Activated naive CD4-positive, alpha-beta T cell treated with anti-CD3 and anti-CD28 coated beads for 36 hours (primary cell): ENCODE data around the gene SCAMP3. TPM values are rescaled to one million over a fixed set of nuclear protein-coding genes. Genes with fewer than 3 reads are reported as not detected.

Experiments
- CTCF ChIA-PET: fragments of 350-600 bp; sonication (Branson Sonifier 250); formaldehyde crosslinking; loops from one replicate; lab custom pipeline; 2021; ENCODE audit warnings: antibody characterized with exemption; lab: Charles Lee
- DNase-seq: peaks from one replicate; pipeline ENCODE4 v3.0.0-alpha.2; 2020
- H3K27ac Mint-ChIP-seq: one replicate; pipeline ENCODE4 v1.8.0; 2021; ENCODE audit warnings: mild to moderate bottlenecking, mixed read lengths
- H3K27me3 Mint-ChIP-seq: one replicate; pipeline ENCODE4 v1.8.0; 2021; ENCODE audit warnings: low read depth, mixed read lengths
- H3K36me3 Mint-ChIP-seq: one replicate; pipeline ENCODE4 v1.8.0; 2021; ENCODE audit warnings: low read depth, mixed read lengths
- H3K4me1 Mint-ChIP-seq: one replicate; pipeline ENCODE4 v1.8.0; 2021; ENCODE audit warnings: low read depth, mixed read lengths
- H3K4me3 Mint-ChIP-seq: one replicate; pipeline ENCODE4 v1.8.0; 2021; ENCODE audit warnings: mild to moderate bottlenecking, moderate library complexity, mixed read lengths
- H3K9me3 Mint-ChIP-seq: one replicate; pipeline ENCODE4 v1.8.0; 2021; ENCODE audit warnings: mixed read lengths
- intact Hi-C: fragments of 100-400 bp; cut with micrococcal nuclease; formaldehyde crosslinking; loops from one replicate; pipeline ENCODE4 v1.15.1; 2023
- total RNA-seq, 2 experiments: library from RNA; stranded (reverse); gene quantifications; one replicate each; pipeline ENCODE4 v1.2.3, GENCODE V29; 2021

Gene SCAMP3
- total RNA-seq, 2 experiments from 2014 or later: 80.3 to 82.9 TPM

GRCh38 chr1:155263067-155263466, 907 bp upstream of the SCAMP3 start:
- intact Hi-C loops: loop anchor here (5.0 kb wide), 1 partner anchor 599 kb away; no protein-coding TSS in a partner anchor
- H3K27me3 Mint-ChIP-seq: no peaks in the 10 kb centered on the region

GRCh38 chr1:155261493-155261851, 688 bp downstream of the SCAMP3 start:
- intact Hi-C loops: loop anchor here (5.0 kb wide), 1 partner anchor 601 kb away; no protein-coding TSS in a partner anchor

More at GRCh38 chr1:155263067-155263466, 907 bp upstream of the SCAMP3 start:
- Mint-ChIP-seq H3K4me3 (peak overlapping the region; percentile 31), H3K36me3 (peaks cover 58% of the 10 kb centered on the region), H3K4me1 (peaks cover 27% of the 10 kb centered on the region), H3K9me3 (no peaks in the 10 kb centered on the region), H3K27ac (peak overlapping the region; percentile 93)
- CTCF ChIA-PET: interaction anchor here (1.1 to 5.5 kb wide), 2 partner anchors 10 to 12 kb away, joined by 4 to 40 read pairs; partner anchors contain the start of gene CLK2
- DNase-seq: no peak

GRCh38 chr1:155260276-155260675, 1.9 kb downstream of the SCAMP3 start:
- CTCF ChIA-PET: interaction anchor here (1.1 to 4.0 kb wide), 3 partner anchors 10 to 63 kb away, joined by 3 to 64 read pairs (median 3); no protein-coding TSS in a partner anchor
- Mint-ChIP-seq H3K27me3 (no peaks in the 10 kb centered on the region), H3K4me1 (peaks cover 32% of the 10 kb centered on the region), H3K36me3 (peaks cover 51% of the 10 kb centered on the region), H3K9me3 (no peaks in the 10 kb centered on the region), H3K27ac (peak overlapping the region; percentile 20), H3K4me3 (no peak overlapping the region)
- intact Hi-C loops: loop anchor here (5.0 kb wide), 1 partner anchor 602 kb away; no protein-coding TSS in a partner anchor
- DNase-seq: no peak

More at GRCh38 chr1:155261493-155261851, 688 bp downstream of the SCAMP3 start:
- Mint-ChIP-seq H3K4me1 (peaks cover 27% of the 10 kb centered on the region), H3K9me3 (no peaks in the 10 kb centered on the region), H3K36me3 (peaks cover 53% of the 10 kb centered on the region), H3K27me3 (no peaks in the 10 kb centered on the region), H3K4me3 (peak overlapping the region; percentile 95), H3K27ac (peak overlapping the region; percentile 93)
- CTCF ChIA-PET: interaction anchor here (1.0 to 4.0 kb wide), 4 partner anchors 11 to 62 kb away, joined by 3 to 64 read pairs (median 6); partner anchors contain the start of genes MTX1 and THBS3
- DNase-seq: peak; percentile 58

GRCh38 chr1:155256058-155256852, 5.9 kb downstream of the SCAMP3 start:
- peak overlapping the region; percentile 75 for H3K4me3 Mint-ChIP-seq
- no peaks in the 10 kb centered on the region for H3K27me3 Mint-ChIP-seq
- intact Hi-C loops: no loop called here
- H3K9me3 Mint-ChIP-seq: no peaks in the 10 kb centered on the region
- DNase-seq: no peak
- H3K27ac Mint-ChIP-seq: peak overlapping the region; percentile 33
- peaks cover 23% of the 10 kb centered on the region for H3K36me3 Mint-ChIP-seq
- H3K4me1 Mint-ChIP-seq: peaks cover 32% of the 10 kb centered on the region
- CTCF ChIA-PET: interaction anchor here (1.2 kb wide), 1 partner anchor 66 kb away, joined by 3 read pairs; no protein-coding TSS in a partner anchor

- H3K36me3 Mint-ChIP-seq: peaks cover 21% of the 10 kb centered on the region
- H3K27ac Mint-ChIP-seq: peak within 1 kb of the TSS; percentile 46
- CTCF ChIA-PET: interaction anchor here (1.2 kb wide), 1 partner anchor 67 kb away, joined by 3 read pairs; no protein-coding TSS in a partner anchor
These were observed 6.7 kb downstream of the SCAMP3 start, which contains the start of gene ENTREP3 for GRCh38 chr1:155255243-155256007. Gene ENTREP3, minus strand, starts transcription at chr1:155255483. Its CDS starts 606 bp downstream, at chr1:155254877.

GRCh38 chr1:155254714-155255242, 7.4 kb downstream of the SCAMP3 start:
- H3K4me3 Mint-ChIP-seq: peak overlapping the region; percentile 75
- CTCF ChIA-PET: no interaction called here
- DNase-seq: no peak
- peaks cover 17% of the 10 kb centered on the region for H3K36me3 Mint-ChIP-seq
- H3K27ac Mint-ChIP-seq: no peak overlapping the region
- H3K9me3 Mint-ChIP-seq: no peaks in the 10 kb centered on the region
- peaks cover 26% of the 10 kb centered on the region for H3K4me1 Mint-ChIP-seq
- H3K27me3 Mint-ChIP-seq: no peaks in the 10 kb centered on the region
- intact Hi-C loops: loop anchor here (1.0 to 5.0 kb wide), 3 partner anchors 19 to 248 kb away; partner anchors contain the start of genes CLK2 and FDPS

More at GRCh38 chr1:155255243-155256007, 6.7 kb downstream of the SCAMP3 start, which contains the start of gene ENTREP3:
- H3K4me1 Mint-ChIP-seq: peaks cover 28% of the 10 kb centered on the region
- H3K9me3 Mint-ChIP-seq: no peaks in the 10 kb centered on the region
- no peaks in the 10 kb centered on the region for H3K27me3 Mint-ChIP-seq
- intact Hi-C loops: loop anchor here (1.0 kb wide), 2 partner anchors 18 to 53 kb away; partner anchors contain the start of genes CLK2 and FDPS
- peak within 1 kb of the TSS; percentile 75 for H3K4me3 Mint-ChIP-seq
- peak; percentile 86 for DNase-seq

GRCh38 chr1:155254228-155254713, 7.9 kb downstream of the SCAMP3 start:
- peaks cover 17% of the 10 kb centered on the region for H3K36me3 Mint-ChIP-seq
- DNase-seq: no peak
- H3K4me3 Mint-ChIP-seq: peak overlapping the region; percentile 75
- H3K9me3 Mint-ChIP-seq: no peaks in the 10 kb centered on the region
- peaks cover 26% of the 10 kb centered on the region for H3K4me1 Mint-ChIP-seq
- CTCF ChIA-PET: no interaction called here
- intact Hi-C loops: loop anchor here (5.0 kb wide), 1 partner anchor 248 kb away; no protein-coding TSS in a partner anchor
- no peaks in the 10 kb centered on the region for H3K27me3 Mint-ChIP-seq
- no peak overlapping the region for H3K27ac Mint-ChIP-seq

GRCh38 chr1:155253797-155254196, 8.4 kb downstream of the SCAMP3 start:
- no peaks in the 10 kb centered on the region for H3K27me3 Mint-ChIP-seq
- no peak overlapping the region for H3K27ac Mint-ChIP-seq
- CTCF ChIA-PET: no interaction called here
- H3K9me3 Mint-ChIP-seq: no peaks in the 10 kb centered on the region
- peaks cover 26% of the 10 kb centered on the region for H3K4me1 Mint-ChIP-seq
- intact Hi-C loops: loop anchor here (5.0 kb wide), 1 partner anchor 249 kb away; no protein-coding TSS in a partner anchor
- no peak for DNase-seq
- H3K4me3 Mint-ChIP-seq: peak overlapping the region; percentile 75
- peaks cover 17% of the 10 kb centered on the region for H3K36me3 Mint-ChIP-seq

GRCh38 chr1:155253208-155253607, 9.0 kb downstream of the SCAMP3 start:
- Mint-ChIP-seq H3K4me3 (peak overlapping the region; percentile 4), H3K36me3 (peaks cover 12% of the 10 kb centered on the region), H3K9me3 (no peaks in the 10 kb centered on the region), H3K27me3 (no peaks in the 10 kb centered on the region), H3K27ac (no peak overlapping the region), H3K4me1 (peaks cover 26% of the 10 kb centered on the region)
- no peak for DNase-seq
- CTCF ChIA-PET: interaction anchor here (3.4 to 4.2 kb wide), 3 partner anchors 55 to 70 kb away, joined by 14 to 118 read pairs (median 34); partner anchors contain the start of genes FDPS and RUSC1
- intact Hi-C loops: loop anchor here (5.0 kb wide), 1 partner anchor 249 kb away; no protein-coding TSS in a partner anchor

- intact Hi-C loops: loop anchor here (5.0 kb wide), 1 partner anchor 251 kb away; no protein-coding TSS in a partner anchor
- Mint-ChIP-seq H3K27me3 (no peaks in the 10 kb centered on the region), H3K36me3 (peaks cover 9% of the 10 kb centered on the region), H3K9me3 (no peaks in the 10 kb centered on the region), H3K27ac (no peak overlapping the region), H3K4me3 (no peak overlapping the region), H3K4me1 (peaks cover 26% of the 10 kb centered on the region)
- DNase-seq: no peak
- CTCF ChIA-PET: interaction anchor here (0.8 to 4.2 kb wide), 34 partner anchors 9 to 578 kb away, joined by 3 to 118 read pairs (median 8); partner anchors contain the start of genes CLK2, FDPS, HCN3 and KRTCAP2
These were observed 10.6 kb downstream of the SCAMP3 start for GRCh38 chr1:155251566-155251965.
